Hematopoietic multipotent progenitor cell treated with erythropoietin and hydrocortisone succinate and interleukin-3 and kit ligand, for 6 days (in vitro differentiated cells): ENCODE results near the gene PTPA.
"Not testable (repeated sequence)": the region's sequence is repeated elsewhere in the genome, so short reads cannot be mapped to it uniquely, and the experiment has no call there.

Experiments
- DNase-seq: peaks from one replicate; pipeline ENCODE4 v3.0.0-alpha.2; 2015

PTPA gene

DNA sequence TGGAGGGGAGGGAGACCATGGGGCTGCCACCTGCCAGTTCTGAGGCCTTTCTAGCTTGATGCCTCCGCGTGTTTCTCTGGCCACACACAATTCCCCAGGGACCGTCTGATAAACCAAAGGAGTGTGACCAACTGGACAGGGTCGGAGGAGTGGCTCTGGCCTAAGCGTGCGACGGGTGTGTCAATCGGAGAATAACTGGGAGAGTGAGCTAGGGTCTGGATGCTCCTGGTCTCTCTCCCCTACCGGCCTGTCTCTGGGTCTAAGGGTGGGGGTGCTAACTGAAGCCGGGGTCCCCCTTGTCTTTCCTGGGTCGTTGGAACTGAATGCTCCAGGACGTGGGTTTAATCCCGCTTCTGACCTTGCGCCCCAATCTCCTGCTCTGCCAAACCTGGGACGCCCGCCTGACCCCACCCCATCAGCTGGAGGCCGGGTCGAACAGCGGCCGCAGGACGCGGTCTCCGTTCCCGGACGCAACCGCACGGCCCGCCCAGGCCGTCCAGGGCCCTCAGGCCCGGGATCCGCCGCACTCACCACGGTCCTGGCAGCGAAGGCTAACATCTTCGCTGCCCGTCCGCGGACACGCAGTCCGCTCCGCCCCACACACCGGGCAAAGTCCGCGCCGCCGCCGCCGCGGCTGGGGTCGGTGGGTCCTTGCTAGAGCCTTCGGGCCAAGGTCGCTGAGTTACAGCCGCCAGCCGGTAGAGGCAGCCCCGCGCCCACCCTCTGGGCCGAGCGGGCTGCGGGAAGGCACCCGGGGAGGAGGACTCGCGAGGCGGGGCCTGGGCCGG lies 1.1 kb upstream of the PTPA start:
- DNase-seq = peak; percentile 32

DNA sequence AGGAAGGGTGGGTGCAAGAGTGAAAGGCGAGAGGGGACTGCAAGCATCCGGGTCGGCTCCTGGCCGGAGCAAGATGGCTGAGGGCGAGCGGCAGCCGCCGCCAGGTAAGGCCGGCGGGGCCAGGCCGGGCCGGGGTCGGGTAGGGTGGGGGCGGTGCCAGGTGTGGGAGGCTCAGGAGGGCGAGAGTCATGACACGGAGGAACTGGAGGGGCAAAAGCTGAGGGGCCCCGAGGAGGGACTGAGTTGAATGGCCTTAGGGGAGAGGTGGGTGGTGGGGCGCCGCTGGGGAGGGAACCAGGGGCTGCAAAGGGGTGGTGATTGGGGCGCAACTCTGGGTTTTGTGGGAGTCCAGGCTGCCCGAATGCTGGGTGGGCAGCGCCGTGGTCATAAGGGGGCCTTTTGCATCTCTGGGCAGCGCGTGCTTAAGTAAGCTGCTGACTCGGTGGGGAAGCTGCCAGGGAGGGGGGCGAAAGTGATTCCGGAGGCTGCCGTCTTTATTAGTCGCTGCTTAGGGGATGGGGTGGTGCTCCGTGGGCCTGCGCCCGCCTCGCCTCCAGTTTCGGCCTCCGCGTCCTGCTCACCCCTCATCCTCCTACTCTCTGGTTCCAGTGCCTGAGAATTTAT lies 425 bp downstream of the PTPA start:
- peak; percentile 72 for DNase-seq

DNA sequence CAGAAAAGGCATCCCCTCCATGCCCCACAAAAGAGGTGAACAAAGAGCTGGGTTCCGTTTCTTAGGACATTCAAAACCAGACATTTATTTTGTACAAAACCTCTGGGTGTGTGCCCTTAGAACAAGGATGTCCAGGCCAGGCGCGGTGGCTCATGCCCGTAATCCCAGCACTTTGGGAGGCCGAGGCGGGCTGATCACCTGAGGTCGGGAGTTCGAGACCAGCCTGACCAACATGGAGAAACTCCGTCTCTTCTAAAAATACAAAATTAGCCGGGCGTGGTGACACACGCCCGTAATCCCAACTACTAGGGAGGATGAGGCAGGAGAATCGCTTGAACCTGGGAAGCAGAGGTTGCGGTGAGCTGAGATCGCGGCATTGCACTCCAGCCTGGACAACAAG lies 1.3 kb downstream of the PTPA start:
- DNase-seq = not testable (repeated sequence)

DNA sequence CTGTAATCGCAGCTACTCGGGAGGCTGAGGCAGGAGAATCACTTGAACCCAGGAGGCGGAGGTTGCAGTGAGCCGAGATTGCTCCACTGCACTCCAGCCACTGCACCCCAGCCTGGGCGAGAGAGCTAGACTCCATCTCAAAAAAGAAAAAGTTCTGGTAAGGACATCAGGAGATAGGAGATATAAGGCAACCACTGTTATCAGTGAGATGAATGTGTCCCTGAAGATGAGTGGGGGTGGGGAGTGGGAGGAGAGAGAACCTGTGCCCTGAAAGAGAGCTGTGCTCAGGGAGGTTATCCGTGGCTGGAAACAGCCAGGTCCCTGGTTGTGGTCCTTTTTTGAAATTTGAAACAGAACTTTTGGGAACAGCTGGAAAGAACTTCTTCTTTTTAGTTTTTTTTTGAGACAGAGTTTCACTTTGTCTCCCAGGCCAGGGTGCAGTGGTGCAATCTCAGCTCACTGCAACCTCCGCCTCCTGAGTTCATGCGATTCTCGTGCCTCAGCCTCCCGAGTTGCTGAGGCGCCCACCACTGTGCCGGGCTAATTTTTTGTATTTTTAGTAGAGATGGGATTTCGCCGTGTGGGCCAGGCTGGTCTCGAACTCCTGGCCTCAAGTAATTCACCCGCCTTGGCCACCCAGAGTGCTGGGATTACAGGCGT lies 2.6 kb downstream of the PTPA start:
- DNase-seq = peak; percentile 77

DNA sequence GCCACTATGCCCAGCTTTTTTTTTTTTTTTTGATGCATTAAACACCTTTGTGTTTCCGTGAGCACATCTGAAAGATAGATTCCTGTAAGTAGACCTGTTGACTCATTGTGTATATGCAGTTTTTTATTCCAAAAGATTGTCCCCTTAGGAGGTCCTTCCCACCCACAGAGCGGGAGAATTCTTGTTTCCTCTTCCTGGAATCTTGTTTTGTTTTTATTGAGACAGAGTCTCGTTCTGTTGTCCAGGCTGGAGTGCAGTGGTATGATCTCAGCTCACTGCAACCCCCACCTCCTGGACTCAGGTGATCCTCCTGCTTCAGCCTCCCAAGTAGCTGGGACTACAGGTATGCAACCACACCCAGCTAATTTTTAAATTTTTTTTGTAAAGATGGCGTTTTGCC lies 7.6 kb downstream of the PTPA start:
- no peak for DNase-seq

DNA sequence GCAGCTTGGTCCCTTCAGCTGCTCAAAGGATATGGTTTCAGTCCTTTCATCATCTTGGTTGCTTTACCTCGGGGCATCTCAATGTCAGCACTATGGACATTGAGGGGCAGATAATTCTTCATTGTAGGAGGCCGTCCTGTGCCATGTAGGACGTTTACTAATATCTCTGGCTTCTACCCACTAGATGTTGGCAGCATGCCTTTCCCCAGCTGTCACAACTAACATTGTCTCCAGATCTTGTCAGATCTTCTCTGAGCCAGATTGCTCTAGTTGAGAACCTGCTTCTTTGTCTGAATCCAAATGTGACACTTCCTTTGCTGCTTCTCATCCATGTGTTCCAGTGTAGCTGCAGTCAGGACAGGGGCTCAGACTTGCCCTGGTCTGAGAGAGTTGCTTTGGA lies 10.3 kb downstream of the PTPA start:
- DNase-seq = no peak

DNA sequence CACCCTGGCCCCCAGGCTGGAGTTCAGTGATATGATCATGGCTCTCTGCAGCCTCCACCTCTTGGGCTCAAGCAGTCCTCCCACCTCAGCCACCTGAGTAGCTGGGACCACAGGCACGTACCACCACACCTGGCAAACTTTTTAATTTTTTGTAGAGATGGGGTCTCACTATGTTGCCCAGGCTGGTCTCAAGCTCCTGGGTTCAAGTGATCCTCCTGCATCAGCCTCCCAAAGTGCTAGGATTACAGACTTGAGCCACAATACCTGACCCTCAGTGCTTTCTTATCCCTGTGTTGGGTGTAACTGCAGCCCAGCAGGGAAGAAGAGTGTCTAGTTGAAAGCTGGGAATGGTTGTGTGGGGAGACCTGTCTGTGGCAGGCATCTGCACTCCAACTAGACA lies 10.9 kb downstream of the PTPA start:
- no peak for DNase-seq

DNA sequence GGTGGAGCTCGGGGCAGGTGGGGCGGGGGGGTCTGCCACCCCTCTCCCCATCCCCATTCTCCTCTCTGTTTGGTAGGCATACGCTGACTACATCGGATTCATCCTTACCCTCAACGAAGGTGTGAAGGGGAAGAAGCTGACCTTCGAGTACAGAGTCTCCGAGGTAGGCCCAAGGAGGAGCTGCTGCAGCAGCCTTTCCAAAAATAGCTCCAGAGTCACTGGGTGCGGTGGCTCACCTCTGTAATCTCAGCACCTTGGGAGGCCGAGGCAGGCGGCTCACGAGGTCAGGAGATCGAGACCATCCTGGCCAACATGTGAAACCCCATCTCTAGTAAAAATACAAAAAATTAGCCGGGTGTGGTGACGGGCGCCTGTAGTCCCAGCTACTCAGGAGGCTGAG lies 11.8 kb downstream of the PTPA start:
- DNase-seq = not testable (repeated sequence)

DNA sequence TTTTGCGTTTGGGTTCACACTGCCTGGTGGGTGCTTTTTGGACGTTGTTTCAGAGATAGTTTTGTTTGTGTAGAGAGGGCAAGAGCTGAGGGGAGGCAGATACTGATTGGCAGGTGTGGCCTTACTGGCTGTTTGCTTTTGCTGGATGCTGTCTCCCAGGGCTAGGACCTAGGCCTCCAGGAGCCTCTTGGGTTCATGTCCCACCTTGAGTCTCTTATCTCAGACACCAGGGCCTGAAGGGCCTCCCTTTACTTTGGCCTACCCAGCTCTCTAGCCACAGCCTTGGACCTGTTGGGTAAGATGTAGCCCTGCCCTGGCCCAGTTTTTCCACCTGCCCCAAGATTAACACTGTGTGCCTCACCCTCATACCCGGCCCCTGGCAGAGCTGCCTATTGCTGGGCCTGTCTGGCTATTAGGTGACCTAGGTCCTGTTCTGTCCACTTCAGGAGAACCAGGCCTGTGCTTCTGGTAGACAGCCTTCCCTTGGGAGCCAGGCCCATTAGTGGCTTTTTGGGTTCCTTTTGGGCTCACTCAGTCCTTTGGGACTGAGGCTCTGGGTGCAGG lies 13.4 kb downstream of the PTPA start:
- peak; percentile 72 for DNase-seq

DNA sequence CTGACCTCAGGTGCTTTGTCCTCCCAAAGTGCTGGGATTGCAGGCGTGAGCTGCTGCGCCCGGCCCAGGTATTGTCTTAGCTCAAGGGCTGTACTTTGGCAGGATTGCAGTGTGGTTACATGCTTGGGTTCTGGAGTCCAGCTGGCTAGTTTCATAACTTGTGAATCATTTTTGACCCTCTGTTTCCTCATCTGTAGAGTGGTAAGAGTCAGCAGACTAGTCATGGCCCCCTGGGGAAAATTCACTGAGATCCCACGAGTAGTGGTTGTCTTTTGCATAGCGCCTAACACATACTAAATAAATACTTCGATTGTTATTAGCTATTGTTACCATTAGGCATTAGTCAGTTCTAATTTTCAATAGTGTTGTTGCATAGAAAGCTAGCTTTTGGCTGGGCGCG lies 14.3 kb downstream of the PTPA start:
- no peak for DNase-seq

DNA sequence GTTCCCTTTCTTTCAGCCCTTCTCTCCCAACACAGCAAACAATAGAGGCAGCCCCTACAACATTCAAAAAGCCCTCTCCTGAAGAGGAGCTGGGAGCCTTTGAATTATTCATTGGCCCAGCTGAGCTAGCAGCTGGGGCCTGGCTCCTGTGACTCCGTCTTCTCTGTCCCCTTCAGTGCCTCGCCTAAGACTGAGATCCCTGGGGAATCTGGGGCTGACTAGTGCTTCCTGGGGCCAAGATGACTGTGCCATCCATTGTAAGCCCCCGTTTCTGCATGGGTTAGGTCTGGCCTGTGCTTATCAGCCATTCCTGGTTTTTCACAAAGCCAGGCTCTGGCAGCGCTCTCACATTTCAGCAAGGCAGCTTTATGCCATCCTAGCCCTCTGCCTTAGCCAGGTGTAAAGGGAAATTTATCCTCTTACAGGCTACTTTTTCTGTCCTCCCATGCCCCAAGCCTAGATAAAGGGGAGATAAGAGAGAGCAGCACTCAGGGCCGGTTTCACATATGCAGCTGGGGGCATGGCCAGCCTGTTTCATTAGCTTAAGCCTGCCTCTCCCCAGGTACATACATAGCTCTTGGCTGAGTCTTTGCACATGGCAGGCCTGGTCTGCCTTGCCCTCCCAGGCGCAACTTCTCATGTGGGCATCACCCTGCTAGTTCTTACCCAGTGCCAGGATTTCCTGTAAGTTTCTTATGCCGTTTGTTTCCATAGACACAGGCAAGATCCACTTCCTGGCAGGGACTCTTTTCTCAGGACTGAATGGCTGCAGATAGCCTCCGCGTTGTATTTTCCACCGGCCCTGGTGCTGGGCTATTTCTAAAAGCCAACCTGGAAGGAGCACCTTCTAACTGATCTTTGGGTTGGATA lies 15.8 kb downstream of the PTPA start:
- no peak for DNase-seq

DNA sequence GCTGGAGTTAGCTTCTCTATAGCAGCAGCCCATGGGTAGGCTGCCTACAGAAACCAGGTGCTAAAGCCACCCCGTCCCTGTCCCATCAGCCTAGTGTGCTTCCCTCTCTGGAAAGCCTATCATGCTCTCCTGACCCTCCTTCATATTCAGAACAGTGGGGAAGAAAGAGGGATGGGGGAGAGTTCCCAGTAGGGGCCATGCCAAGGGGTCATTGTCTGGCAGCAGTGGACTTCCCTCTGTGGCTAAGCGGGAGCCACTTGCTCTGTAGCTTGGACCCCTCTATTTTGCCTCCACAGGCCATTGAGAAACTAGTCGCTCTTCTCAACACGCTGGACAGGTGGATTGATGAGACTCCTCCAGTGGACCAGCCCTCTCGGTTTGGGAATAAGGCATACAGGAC lies 17.5 kb downstream of the PTPA start:
- no peak for DNase-seq

DNA sequence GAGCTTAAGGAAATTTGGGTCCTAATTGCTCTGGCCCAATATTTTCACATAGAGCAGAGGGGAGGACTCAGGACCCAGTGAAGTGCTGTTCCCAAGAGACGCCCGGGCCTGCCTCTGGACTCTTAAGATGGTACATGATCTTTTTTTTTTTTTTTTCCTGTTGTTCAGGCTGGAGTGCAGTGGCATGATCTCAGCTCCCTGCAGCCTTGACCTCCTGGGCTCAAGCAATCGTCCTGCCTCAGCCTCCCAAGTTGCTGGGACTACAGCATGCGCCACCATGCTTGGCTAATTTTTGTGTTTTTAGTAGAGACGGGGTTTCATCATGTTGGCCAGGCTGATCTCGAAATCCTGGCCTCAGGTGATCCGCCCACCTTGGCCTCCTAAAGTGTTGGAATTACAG lies 19.1 kb downstream of the PTPA start:
- DNase-seq = not testable (repeated sequence)

DNA sequence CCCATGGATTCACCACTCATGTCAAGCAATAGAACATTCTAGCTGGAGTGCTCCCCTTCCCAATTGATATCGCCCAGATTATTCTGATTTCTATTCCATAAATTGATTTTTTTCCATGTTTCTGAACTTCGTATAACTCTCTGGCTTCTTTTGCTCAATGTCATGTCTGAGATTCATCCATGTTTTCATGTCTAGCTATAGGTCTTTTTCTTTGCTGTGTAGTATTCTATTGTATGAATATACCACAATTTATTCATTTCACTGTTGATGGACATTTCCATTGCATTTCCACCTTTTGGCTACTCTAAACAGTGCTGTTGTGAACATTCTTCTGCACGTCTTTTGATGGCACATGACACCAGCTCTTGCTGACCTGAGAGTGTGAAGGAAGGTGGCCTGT lies 19.6 kb downstream of the PTPA start:
- DNase-seq = no peak

DNA sequence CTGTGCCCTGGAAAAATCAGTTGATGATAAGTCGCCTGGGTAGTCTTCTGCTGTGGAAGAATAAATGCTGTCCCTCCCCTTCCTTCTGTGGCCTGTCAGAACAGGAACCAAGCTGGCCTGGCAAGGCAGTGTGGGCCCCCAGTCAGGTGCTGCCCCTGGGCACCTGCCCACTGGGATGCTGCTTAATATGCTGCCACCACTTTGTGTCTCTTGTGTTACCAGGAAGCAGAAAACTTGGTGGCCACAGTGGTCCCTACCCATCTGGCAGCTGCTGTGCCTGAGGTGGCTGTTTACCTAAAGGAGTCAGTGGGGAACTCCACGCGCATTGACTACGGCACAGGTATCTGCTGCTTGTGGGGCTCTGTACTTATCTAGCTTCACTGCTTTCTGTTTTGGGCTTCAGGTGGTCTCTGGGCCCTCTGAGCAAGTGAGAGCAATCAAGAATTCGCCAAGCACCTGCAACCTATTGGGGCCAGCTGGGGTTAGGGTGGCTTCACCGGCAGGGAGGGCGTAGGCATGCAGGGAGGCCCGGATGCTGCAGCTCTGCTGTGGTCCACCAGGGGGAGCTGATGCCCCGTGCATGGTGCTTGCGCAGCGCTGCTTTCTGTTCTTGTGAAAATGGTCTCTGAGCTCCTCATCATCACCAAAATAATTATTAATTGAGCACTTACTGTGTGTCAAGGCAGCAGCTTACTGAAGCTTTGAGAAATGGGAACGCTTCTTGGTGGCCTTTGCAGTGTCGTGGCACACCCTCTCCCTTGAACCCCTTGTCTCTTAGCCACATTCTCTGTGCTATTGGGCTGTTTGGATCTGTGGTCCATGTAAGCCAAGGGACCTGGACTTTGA lies 20.3 kb downstream of the PTPA start:
- peak; percentile 82 for DNase-seq

DNA sequence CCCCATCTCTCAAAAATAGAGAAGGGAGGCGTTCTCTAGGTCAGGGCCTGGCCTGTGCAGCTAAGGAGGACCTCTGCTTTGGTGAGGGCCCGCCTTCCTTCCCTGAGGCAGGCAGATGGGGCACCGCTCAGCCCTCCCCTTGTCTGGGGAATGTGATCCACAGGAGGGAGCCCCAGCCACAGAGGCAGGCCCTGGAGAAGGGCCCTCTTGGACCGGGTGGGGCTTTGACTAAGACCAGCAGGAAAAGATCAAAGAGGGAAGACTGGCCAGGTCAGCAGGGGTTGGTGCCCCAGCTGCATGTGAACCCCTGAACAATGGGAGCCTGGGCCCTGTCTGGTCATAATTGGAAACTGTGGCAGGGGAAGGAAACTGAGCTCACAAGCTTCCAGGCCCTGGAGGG lies 21.9 kb downstream of the PTPA start:
- no peak for DNase-seq

DNA sequence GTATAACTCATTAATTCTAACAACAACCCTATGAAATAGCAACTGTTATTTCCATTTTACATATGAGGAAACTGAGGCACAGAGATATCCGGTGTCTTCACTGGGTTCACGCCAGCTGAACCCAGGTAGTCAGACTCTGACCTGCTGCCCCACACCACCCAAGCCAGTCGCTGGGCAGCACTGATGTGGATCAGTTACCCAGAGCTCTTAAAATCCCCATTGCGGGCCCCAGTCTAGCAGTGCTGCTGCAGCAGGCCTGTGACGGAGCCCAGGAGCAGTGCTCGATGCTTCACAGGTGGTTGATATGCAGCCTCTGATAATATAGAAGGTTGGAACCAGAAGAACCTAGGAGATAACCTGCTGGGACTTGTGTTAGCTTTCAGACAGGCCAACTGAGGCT lies 24.3 kb downstream of the PTPA start:
- no peak for DNase-seq

DNA sequence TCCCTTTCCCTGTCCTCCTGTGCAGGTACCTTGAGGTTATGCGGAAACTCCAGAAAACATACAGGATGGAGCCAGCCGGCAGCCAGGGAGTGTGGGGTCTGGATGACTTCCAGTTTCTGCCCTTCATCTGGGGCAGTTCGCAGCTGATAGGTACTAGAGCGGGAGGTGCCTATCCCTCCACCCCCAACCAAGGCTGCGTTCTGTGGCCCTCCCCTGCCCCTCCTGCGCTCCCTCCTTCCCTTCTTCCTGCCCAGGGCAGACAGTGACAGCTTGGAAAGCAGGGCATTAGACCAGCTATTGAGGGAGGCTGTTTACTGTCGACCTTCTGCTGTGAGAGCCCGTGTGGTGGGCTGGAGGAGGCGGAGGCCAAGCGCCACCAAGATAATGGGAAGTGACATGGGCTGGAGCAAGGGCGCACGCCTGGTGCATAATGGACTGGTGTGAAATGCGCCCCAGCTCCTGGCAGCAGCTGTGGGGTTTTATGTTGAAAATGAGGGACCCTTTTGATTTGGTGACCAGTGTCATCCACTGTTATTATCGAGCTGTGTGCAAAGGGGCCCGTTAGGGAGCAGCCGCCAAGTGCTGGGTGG lies 25.3 kb downstream of the PTPA start:
- no peak for DNase-seq

DNA sequence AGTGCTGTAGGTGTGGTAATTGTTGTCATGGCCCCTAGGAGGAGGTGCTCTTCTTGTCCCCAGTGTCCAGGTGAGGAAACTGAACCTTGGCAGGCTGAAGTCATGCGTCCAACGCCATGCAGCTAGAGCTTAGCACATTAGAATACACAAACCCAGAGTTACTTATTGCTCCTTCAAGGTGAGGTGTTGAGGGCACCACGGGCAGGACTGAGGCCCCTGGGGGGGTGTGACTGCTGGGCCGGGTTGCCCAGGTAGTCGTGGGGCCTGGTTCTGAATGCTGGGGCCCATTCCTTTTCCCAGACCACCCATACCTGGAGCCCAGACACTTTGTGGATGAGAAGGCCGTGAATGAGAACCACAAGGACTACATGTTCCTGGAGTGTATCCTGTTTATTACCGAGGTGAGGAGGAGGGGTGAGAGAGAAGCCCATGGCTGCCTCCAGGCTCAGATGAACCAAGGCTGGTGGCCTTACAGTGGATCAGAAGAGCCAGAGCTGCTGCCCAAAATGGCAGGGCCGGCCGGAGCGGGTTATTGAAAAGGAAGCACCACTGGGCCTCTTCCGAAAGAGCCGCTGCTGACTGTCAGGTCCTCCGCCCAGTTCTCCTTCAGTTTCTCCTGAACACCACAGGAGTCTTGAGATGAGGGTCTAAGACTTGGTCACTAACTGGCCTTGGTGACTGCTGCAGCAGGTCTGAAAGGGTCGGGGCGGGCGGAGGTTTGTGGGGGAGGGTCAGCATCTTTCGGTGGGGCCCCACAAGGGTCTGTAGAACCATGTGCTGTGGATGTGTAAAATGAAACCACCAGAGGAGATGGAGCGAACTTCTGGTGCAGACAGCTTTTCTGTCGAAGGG lies 26.3 kb downstream of the PTPA start:
- no peak for DNase-seq

DNA sequence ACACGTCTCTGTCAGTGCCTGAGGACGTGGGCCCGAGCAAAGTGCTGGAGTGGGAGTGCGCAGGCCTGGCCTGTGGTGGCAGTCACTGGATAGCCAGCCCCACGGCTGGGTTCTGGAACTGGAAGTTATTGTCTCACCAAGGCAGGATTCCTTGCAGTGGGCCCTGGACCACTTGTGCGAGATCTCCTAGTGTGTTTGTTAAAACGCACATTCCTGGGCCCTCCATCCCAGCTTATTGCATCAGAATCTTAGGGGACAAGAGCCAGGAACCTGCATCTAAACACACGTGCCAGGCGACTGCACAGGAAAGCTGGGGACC lies 26.9 kb downstream of the PTPA start:
- DNase-seq = no peak
